ENCODE data around the gene SERGEF.

Gene SERGEF

GRCh38 chr11:18012906-18013781, at the start of gene SERGEF:
Gene SERGEF, minus strand, starts transcription at chr11:18013047. Its CDS starts 37 bp downstream, at chr11:18013010.
- FAIRE-seq (no peak), DNase-seq (ENCODE audit: low spot score) (peak; percentile 72)

- DNase-seq (ENCODE audit: low spot score): no peak
- FAIRE-seq: no peak
Measured at GRCh38 chr11:18061351-18061750, 48.5 kb upstream of the SERGEF start.

GRCh38 chr11:18056561-18057181, 43.8 kb upstream of the SERGEF start:
- FAIRE-seq: no peak

GRCh38 chr11:18054511-18055103, 41.8 kb upstream of the SERGEF start:
- DNase-seq (ENCODE audit: low spot score): no peak
- no peak for FAIRE-seq

More at GRCh38 chr11:18056561-18057181, 43.8 kb upstream of the SERGEF start:
- no peak for DNase-seq (ENCODE audit: low spot score)

- FAIRE-seq (no peak), DNase-seq (ENCODE audit: low spot score) (no peak)
Measured at GRCh38 chr11:18050848-18051247, 38.0 kb upstream of the SERGEF start.

GRCh38 chr11:18046116-18046777, 33.4 kb upstream of the SERGEF start, which contains the start of gene TPH1:
Gene TPH1, minus strand, starts transcription at chr11:18046269. Its CDS starts 5,507 bp downstream, at chr11:18040762.
- no peak for DNase-seq (ENCODE audit: low spot score)
- FAIRE-seq: no peak

- FAIRE-seq (no peak), DNase-seq (ENCODE audit: low spot score) (no peak)
Measured at GRCh38 chr11:18036456-18036855, 23.6 kb upstream of the SERGEF start.

GRCh38 chr11:18027475-18027874, 14.6 kb upstream of the SERGEF start:
- FAIRE-seq (no peak), DNase-seq (ENCODE audit: low spot score) (no peak)

GRCh38 chr11:18022419-18022818, 9.6 kb upstream of the SERGEF start:
- FAIRE-seq: no peak
- DNase-seq (ENCODE audit: low spot score): no peak

GRCh38 chr11:18019650-18020049, 6.8 kb upstream of the SERGEF start:
- FAIRE-seq: no peak

GRCh38 chr11:18016789-18017188, 3.9 kb upstream of the SERGEF start:
- no peak for DNase-seq (ENCODE audit: low spot score)
- no peak for FAIRE-seq

More at GRCh38 chr11:18019650-18020049, 6.8 kb upstream of the SERGEF start:
- DNase-seq (ENCODE audit: low spot score): no peak

GRCh38 chr11:18014876-18015275, 2.0 kb upstream of the SERGEF start:
- FAIRE-seq (no peak), DNase-seq (ENCODE audit: low spot score) (no peak)

- FAIRE-seq (no peak), DNase-seq (ENCODE audit: low spot score) (no peak)
Measured at GRCh38 chr11:18013790-18014507, 1.1 kb upstream of the SERGEF start.

- DNase-seq (ENCODE audit: low spot score): no peak
- no peak for FAIRE-seq
Measured at GRCh38 chr11:18012122-18012905, 533 bp downstream of the SERGEF start.

- no peak for DNase-seq (ENCODE audit: low spot score)
- FAIRE-seq: no peak
Measured at GRCh38 chr11:18011633-18012032, 1.2 kb downstream of the SERGEF start.

- FAIRE-seq: no peak
Measured at GRCh38 chr11:18010977-18011586, 1.8 kb downstream of the SERGEF start.

GRCh38 chr11:18010121-18010670, 2.7 kb downstream of the SERGEF start:
- no peak for DNase-seq (ENCODE audit: low spot score)
- no peak for FAIRE-seq

More at GRCh38 chr11:18010977-18011586, 1.8 kb downstream of the SERGEF start:
- DNase-seq (ENCODE audit: low spot score): no peak

- FAIRE-seq: no peak
Measured at GRCh38 chr11:18005376-18006129, 7.3 kb downstream of the SERGEF start.

GRCh38 chr11:18001191-18001590, 11.7 kb downstream of the SERGEF start:
- no peak for FAIRE-seq
- no peak for DNase-seq (ENCODE audit: low spot score)

More at GRCh38 chr11:18005376-18006129, 7.3 kb downstream of the SERGEF start:
- peak; percentile 16 for DNase-seq (ENCODE audit: low spot score)
